ENCODE data around the gene RGS13.
A peak's percentile ranks its signal among the peaks of the same experiment; 100 is the strongest.

The RGS13 gene

DNA sequence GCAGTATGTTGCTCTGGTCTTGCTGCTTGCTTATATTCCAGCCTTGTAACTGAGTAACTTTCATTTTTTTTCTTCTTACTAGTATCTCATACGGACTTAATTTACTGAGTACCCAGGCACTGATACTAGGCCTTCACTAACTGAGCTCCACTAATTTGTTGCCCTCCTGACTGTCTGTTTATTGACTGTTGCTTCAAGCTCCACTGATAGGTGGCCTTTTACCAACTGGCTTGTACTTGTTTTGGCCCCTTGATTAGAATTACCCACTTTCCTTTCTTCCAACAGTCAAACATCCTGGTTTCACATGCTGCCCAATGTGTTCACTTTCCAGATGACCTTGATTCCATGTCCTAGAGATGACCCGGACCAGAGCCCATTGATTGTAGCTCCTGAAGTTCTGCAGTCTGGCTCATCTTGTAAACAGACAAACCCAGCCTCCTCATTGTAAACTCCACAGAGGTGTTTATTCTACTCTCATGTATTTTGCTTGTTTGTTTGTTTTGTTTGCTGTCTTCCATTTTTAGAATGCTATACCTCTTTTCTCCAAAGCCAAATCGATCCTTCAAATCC lies 32.6 kb upstream of the RGS13 start:
- Histone ChIP-seq H4K91ac (ENCODE audit: low read depth, low read length, poor library complexity) (no peak overlapping the region), H3K27ac (replicated peaks; ENCODE audit: low read length) (no peak overlapping the region)
- no peak for DNase-seq (ENCODE audit: low spot score)

GRCh38 chr1:192604979-192605620 lies 30.8 kb upstream of the RGS13 start:
- no peaks in the 10 kb centered on the region for H3K36me3 ChIP-seq (replicated peaks in 1 of 2; ENCODE audit: control insufficient read depth in 2 of 2, insufficient read depth in 2 of 2, low read length in 2 of 2)
- H2BK15ac ChIP-seq (ENCODE audit: low read length): no peak overlapping the region
- H3K9me3 ChIP-seq (replicated peaks in 1 of 2; ENCODE audit: control insufficient read depth in 2 of 2, insufficient read depth in 1 of 2, low read depth in 1 of 2, low read length in 2 of 2): no peaks in the 10 kb centered on the region
- peaks cover 0 to 2% (median 0%) of the 10 kb centered on the region in 3 experiments for H3K27me3 ChIP-seq (ENCODE audit: control insufficient read depth in 3 of 3, insufficient read depth in 3 of 3, low read depth in 1 of 3, low read length in 3 of 3)
- DNase-seq (ENCODE audit: low spot score): no peak
- WGBS, 2 donors (ENCODE audit: extremely low coverage in 2 of 2, insufficient read length in 2 of 2, insufficient replicate concordance in 1 of 2): no CpG with 5 or more reads among the region's 3 CpGs
- no peak overlapping the region for H2BK12ac ChIP-seq (ENCODE audit: low read length)
- no peak overlapping the region for H2AK5ac ChIP-seq (ENCODE audit: low read depth, low read length)
- no peaks in the 10 kb centered on the region for H3K4me1 ChIP-seq (ENCODE audit: control insufficient read depth in 2 of 2, insufficient read depth in 1 of 2, low read depth in 1 of 2, low read length in 2 of 2)
- no peak overlapping the region for H4K8ac ChIP-seq (ENCODE audit: low read depth, low read length)
- no peak overlapping the region for H4K91ac ChIP-seq (ENCODE audit: low read depth, low read length, poor library complexity)
- no peak overlapping the region for H3K14ac ChIP-seq (ENCODE audit: low read length)
- no peak overlapping the region for H2BK5ac ChIP-seq (ENCODE audit: low read length)
- no peak overlapping the region for H3K4me3 ChIP-seq (ENCODE audit: low read length in 2 of 2)
- H3K9ac ChIP-seq (ENCODE audit: low read depth, low read length, poor library complexity): no peak overlapping the region
- no peak overlapping the region for H2AFZ ChIP-seq (ENCODE audit: low read length)
- no peak overlapping the region for H3K27ac ChIP-seq (replicated peaks; ENCODE audit: low read length)
- H2BK120ac ChIP-seq (ENCODE audit: low read depth, low read length): no peak overlapping the region
- H3K79me1 ChIP-seq (ENCODE audit: low read depth, low read length): no peaks in the 10 kb centered on the region
- H3K4me2 ChIP-seq (ENCODE audit: insufficient read depth, low read length, poor library complexity, severe bottlenecking): no peak overlapping the region
- no peak overlapping the region for H3K23ac ChIP-seq (ENCODE audit: low read depth, low read length, poor library complexity)
- no peak overlapping the region for H3K18ac ChIP-seq (ENCODE audit: low read length)
- H3K4ac ChIP-seq (ENCODE audit: low read length): no peak overlapping the region

More for the DNA sequence above, 32.6 kb upstream of the RGS13 start:
- Histone ChIP-seq H3K9me3 (replicated peaks in 1 of 2; ENCODE audit: control insufficient read depth in 2 of 2, insufficient read depth in 1 of 2, low read depth in 1 of 2, low read length in 2 of 2) (no peaks in the 10 kb centered on the region), H2AFZ (ENCODE audit: low read length) (no peak overlapping the region), H3K27me3 (ENCODE audit: control insufficient read depth in 3 of 3, insufficient read depth in 3 of 3, low read depth in 1 of 3, low read length in 3 of 3) (no peaks in the 10 kb centered on the region), H4K8ac (ENCODE audit: low read depth, low read length) (no peak overlapping the region), H2BK15ac (ENCODE audit: low read length) (no peak overlapping the region), H3K9ac (ENCODE audit: low read depth, low read length, poor library complexity) (no peak overlapping the region), H3K4ac (ENCODE audit: low read length) (no peak overlapping the region), H2BK120ac (ENCODE audit: low read depth, low read length) (no peak overlapping the region), H2BK12ac (ENCODE audit: low read length) (no peak overlapping the region), H3K4me1 (ENCODE audit: control insufficient read depth in 2 of 2, insufficient read depth in 1 of 2, low read depth in 1 of 2, low read length in 2 of 2) (no peaks in the 10 kb centered on the region), H3K23ac (ENCODE audit: low read depth, low read length, poor library complexity) (no peak overlapping the region), H3K14ac (ENCODE audit: low read length) (no peak overlapping the region), H3K4me3 (ENCODE audit: low read length in 2 of 2) (no peak overlapping the region), H3K79me1 (ENCODE audit: low read depth, low read length) (no peaks in the 10 kb centered on the region), H3K18ac (ENCODE audit: low read length) (no peak overlapping the region), H3K4me2 (ENCODE audit: insufficient read depth, low read length, poor library complexity, severe bottlenecking) (no peak overlapping the region), H2AK5ac (ENCODE audit: low read depth, low read length) (no peak overlapping the region), H3K36me3 (replicated peaks in 1 of 2; ENCODE audit: control insufficient read depth in 2 of 2, insufficient read depth in 2 of 2, low read length in 2 of 2) (no peaks in the 10 kb centered on the region), H2BK5ac (ENCODE audit: low read length) (no peak overlapping the region)
- no CpG with 5 or more reads among the region's 3 CpGs for WGBS, 2 donors (ENCODE audit: extremely low coverage in 2 of 2, insufficient read length in 2 of 2, insufficient replicate concordance in 1 of 2)

- Histone ChIP-seq H3K27me3 (ENCODE audit: control insufficient read depth in 3 of 3, insufficient read depth in 3 of 3, low read depth in 1 of 3, low read length in 3 of 3) (peaks cover 0 to 2% (median 0%) of the 10 kb centered on the region in 3 experiments), H2BK5ac (ENCODE audit: low read length) (no peak overlapping the region), H3K27ac (replicated peaks; ENCODE audit: low read length) (no peak overlapping the region)
Measured at GRCh38 chr1:192608671-192609070, 27.3 kb upstream of the RGS13 start.

GRCh38 chr1:192609110-192610079 lies 26.6 kb upstream of the RGS13 start:
- no peak overlapping the region for H3K4me2 ChIP-seq (ENCODE audit: insufficient read depth, low read length, poor library complexity, severe bottlenecking)
- H4K91ac ChIP-seq (ENCODE audit: low read depth, low read length, poor library complexity): no peak overlapping the region
- peak overlapping the region in 1 of 2 donors; percentile 58 for H3K4me3 ChIP-seq (ENCODE audit: low read length in 2 of 2)
- peak overlapping the region; percentile 89 for H3K23ac ChIP-seq (ENCODE audit: low read depth, low read length, poor library complexity)
- H3K36me3 ChIP-seq (replicated peaks in 1 of 2; ENCODE audit: control insufficient read depth in 2 of 2, insufficient read depth in 2 of 2, low read length in 2 of 2): no peaks in the 10 kb centered on the region
- no peaks in the 10 kb centered on the region for H3K9me3 ChIP-seq (replicated peaks in 1 of 2; ENCODE audit: control insufficient read depth in 2 of 2, insufficient read depth in 1 of 2, low read depth in 1 of 2, low read length in 2 of 2)
- no peak overlapping the region for H2AK5ac ChIP-seq (ENCODE audit: low read depth, low read length)
- no peak overlapping the region for H2BK15ac ChIP-seq (ENCODE audit: low read length)
- H3K18ac ChIP-seq (ENCODE audit: low read length): no peak overlapping the region
- H3K79me1 ChIP-seq (ENCODE audit: low read depth, low read length): no peaks in the 10 kb centered on the region
- peaks cover 0 to 2% (median 0%) of the 10 kb centered on the region in 3 experiments for H3K27me3 ChIP-seq (ENCODE audit: control insufficient read depth in 3 of 3, insufficient read depth in 3 of 3, low read depth in 1 of 3, low read length in 3 of 3)
- peak overlapping the region; percentile 43 for H4K8ac ChIP-seq (ENCODE audit: low read depth, low read length)
- H2BK5ac ChIP-seq (ENCODE audit: low read length): no peak overlapping the region
- H3K27ac ChIP-seq (replicated peaks; ENCODE audit: low read length): no peak overlapping the region
- H3K4me1 ChIP-seq (ENCODE audit: control insufficient read depth in 2 of 2, insufficient read depth in 1 of 2, low read depth in 1 of 2, low read length in 2 of 2): no peaks in the 10 kb centered on the region
- peak overlapping the region; percentile 58 for H2BK12ac ChIP-seq (ENCODE audit: low read length)
- peak overlapping the region; percentile 38 for H3K14ac ChIP-seq (ENCODE audit: low read length)
- H3K9ac ChIP-seq (ENCODE audit: low read depth, low read length, poor library complexity): no peak overlapping the region
- no peak overlapping the region for H2BK120ac ChIP-seq (ENCODE audit: low read depth, low read length)
- no peak overlapping the region for H2AFZ ChIP-seq (ENCODE audit: low read length)
- no CpG with 5 or more reads among the region's 12 CpGs for WGBS, 2 donors (ENCODE audit: extremely low coverage in 2 of 2, insufficient read length in 2 of 2, insufficient replicate concordance in 1 of 2)
- H3K4ac ChIP-seq (ENCODE audit: low read length): no peak overlapping the region
- no peak for DNase-seq (ENCODE audit: low spot score)

More at GRCh38 chr1:192608671-192609070, 27.3 kb upstream of the RGS13 start:
- no peak overlapping the region for H3K4me3 ChIP-seq (ENCODE audit: low read length in 2 of 2)
- no peak overlapping the region for H3K4ac ChIP-seq (ENCODE audit: low read length)
- H3K18ac ChIP-seq (ENCODE audit: low read length): no peak overlapping the region
- H4K91ac ChIP-seq (ENCODE audit: low read depth, low read length, poor library complexity): no peak overlapping the region
- no peaks in the 10 kb centered on the region for H3K9me3 ChIP-seq (replicated peaks in 1 of 2; ENCODE audit: control insufficient read depth in 2 of 2, insufficient read depth in 1 of 2, low read depth in 1 of 2, low read length in 2 of 2)
- no CpG with 5 or more reads among the region's 2 CpGs for WGBS, 2 donors (ENCODE audit: extremely low coverage in 2 of 2, insufficient read length in 2 of 2, insufficient replicate concordance in 1 of 2)
- no peak overlapping the region for H2AK5ac ChIP-seq (ENCODE audit: low read depth, low read length)
- no peak overlapping the region for H2BK15ac ChIP-seq (ENCODE audit: low read length)
- no peak overlapping the region for H2AFZ ChIP-seq (ENCODE audit: low read length)
- no peak overlapping the region for H3K4me2 ChIP-seq (ENCODE audit: insufficient read depth, low read length, poor library complexity, severe bottlenecking)
- H3K14ac ChIP-seq (ENCODE audit: low read length): no peak overlapping the region
- H3K79me1 ChIP-seq (ENCODE audit: low read depth, low read length): no peaks in the 10 kb centered on the region
- no peak overlapping the region for H2BK12ac ChIP-seq (ENCODE audit: low read length)
- H3K23ac ChIP-seq (ENCODE audit: low read depth, low read length, poor library complexity): no peak overlapping the region
- DNase-seq (ENCODE audit: low spot score): no peak
- H3K9ac ChIP-seq (ENCODE audit: low read depth, low read length, poor library complexity): no peak overlapping the region
- H2BK120ac ChIP-seq (ENCODE audit: low read depth, low read length): no peak overlapping the region
- H3K4me1 ChIP-seq (ENCODE audit: control insufficient read depth in 2 of 2, insufficient read depth in 1 of 2, low read depth in 1 of 2, low read length in 2 of 2): no peaks in the 10 kb centered on the region
- H3K36me3 ChIP-seq (replicated peaks in 1 of 2; ENCODE audit: control insufficient read depth in 2 of 2, insufficient read depth in 2 of 2, low read length in 2 of 2): no peaks in the 10 kb centered on the region
- no peak overlapping the region for H4K8ac ChIP-seq (ENCODE audit: low read depth, low read length)

All from neuronal stem cell (in vitro differentiated cells).